Mucosa of descending colon (tissue), 3 donors: ENCODE measurements around the gene CFH. TPM values are rescaled to one million over a fixed set of nuclear protein-coding genes. Genes with fewer than 3 reads are reported as not detected.
"Not testable (repeated sequence)": the region's sequence is repeated elsewhere in the genome, so short reads cannot be mapped to it uniquely, and the experiment has no call there.

Source experiments
- ATAC-seq: fragments of 200-7000 bp; cut with Tn5 transposase; one replicate; pipeline ENCODE4 v1.9.1; 2020; ENCODE audit warnings: mild to moderate bottlenecking, moderate library complexity
- DNase-seq, 3 donors: peaks; one replicate each; pipeline ENCODE4 v3.0.0-alpha.2; 2020
- H3K36me3 ChIP-seq: fragments of 200-600 bp; one replicate; pipeline ENCODE4 v1.8.0; 2021; ENCODE audit warnings: low read depth, mild to moderate bottlenecking
- H3K4me1 ChIP-seq: fragments of 200-600 bp; one replicate; pipeline ENCODE4 v1.8.0; 2021; ENCODE audit warnings: low read depth, mild to moderate bottlenecking
- H3K4me3 ChIP-seq: fragments of 200-600 bp; one replicate; pipeline ENCODE4 v1.8.0; 2021; ENCODE audit warnings: mild to moderate bottlenecking
- H3K9me3 ChIP-seq: fragments of 200-600 bp; one replicate; pipeline ENCODE4 v1.8.0; 2021; ENCODE audit warnings: mild to moderate bottlenecking
- intact Hi-C, 2 donors: fragments of 100-400 bp; cut with DNase I in 1 of 2; cut with micrococcal nuclease in 1 of 2; formaldehyde crosslinking; loops; one replicate each; pipeline versions ENCODE4 v1.11.0 to v1.11.1; 2022; cut with DNase I, micrococcal nuclease
- total RNA-seq, 3 donors: library from RNA; stranded (reverse); fragmentation: NEBNext Ultra II Directional in 2 of 3; extraction: Animal tissue kit (Norgen Biotek cat#: 25700) in 2 of 3; gene quantifications; one replicate each; pipeline versions ENCODE4 v1.2.1 to v1.2.4, GENCODE V29; 2021 to 2023
- TF ChIP-seq, protein P1 (sequence below): fragments of 200-600 bp; IDR thresholded peaks from one replicate; pipeline ENCODE4 v1.8.0; 2022; ENCODE audit warnings: antibody characterized with exemption, mild to moderate bottlenecking
- donor health status: DM: no; HTN: no; CAD: no; lungs with moderate emphysema.
- donor health status: DM: no; HTN: no; CAD: no.
- donor health status: DM: no; HTN: yes; CAD: no.

CFH gene
- total RNA-seq, 3 donors from 2014 or later: 12.7 to 37.0 (median 24.5) TPM

DNA sequence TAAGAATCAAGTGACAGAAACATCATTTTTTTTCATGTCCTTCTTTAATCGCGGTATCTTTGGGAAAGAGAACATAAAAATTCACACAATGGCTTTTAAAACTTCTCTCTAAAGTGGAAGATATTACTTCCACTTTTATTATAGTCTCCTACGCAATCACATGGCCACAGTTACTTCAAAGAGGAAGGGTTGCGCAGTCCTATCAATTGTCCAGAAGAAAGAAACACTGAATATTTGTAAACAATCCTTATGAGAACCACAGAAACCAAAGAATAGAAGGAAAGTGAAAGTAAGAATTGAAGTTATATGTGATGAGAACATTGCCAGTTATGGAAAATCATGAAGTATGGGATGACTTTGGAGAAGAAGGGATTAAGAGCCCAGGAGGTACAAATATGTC is 32.6 kb downstream of the CFH start:
- no peaks in the 10 kb centered on the region for H3K9me3 ChIP-seq
- no peaks in the 10 kb centered on the region for H3K4me1 ChIP-seq
- H3K36me3 ChIP-seq: no peaks in the 10 kb centered on the region
- DNase-seq (no peak), ATAC-seq (no peak)
- no peak overlapping the region for H3K4me3 ChIP-seq
- intact Hi-C loops: no loop called here
- TF ChIP-seq, protein P1, sequence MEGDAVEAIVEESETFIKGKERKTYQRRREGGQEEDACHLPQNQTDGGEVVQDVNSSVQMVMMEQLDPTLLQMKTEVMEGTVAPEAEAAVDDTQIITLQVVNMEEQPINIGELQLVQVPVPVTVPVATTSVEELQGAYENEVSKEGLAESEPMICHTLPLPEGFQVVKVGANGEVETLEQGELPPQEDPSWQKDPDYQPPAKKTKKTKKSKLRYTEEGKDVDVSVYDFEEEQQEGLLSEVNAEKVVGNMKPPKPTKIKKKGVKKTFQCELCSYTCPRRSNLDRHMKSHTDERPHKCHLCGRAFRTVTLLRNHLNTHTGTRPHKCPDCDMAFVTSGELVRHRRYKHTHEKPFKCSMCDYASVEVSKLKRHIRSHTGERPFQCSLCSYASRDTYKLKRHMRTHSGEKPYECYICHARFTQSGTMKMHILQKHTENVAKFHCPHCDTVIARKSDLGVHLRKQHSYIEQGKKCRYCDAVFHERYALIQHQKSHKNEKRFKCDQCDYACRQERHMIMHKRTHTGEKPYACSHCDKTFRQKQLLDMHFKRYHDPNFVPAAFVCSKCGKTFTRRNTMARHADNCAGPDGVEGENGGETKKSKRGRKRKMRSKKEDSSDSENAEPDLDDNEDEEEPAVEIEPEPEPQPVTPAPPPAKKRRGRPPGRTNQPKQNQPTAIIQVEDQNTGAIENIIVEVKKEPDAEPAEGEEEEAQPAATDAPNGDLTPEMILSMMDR: no peak

DNA sequence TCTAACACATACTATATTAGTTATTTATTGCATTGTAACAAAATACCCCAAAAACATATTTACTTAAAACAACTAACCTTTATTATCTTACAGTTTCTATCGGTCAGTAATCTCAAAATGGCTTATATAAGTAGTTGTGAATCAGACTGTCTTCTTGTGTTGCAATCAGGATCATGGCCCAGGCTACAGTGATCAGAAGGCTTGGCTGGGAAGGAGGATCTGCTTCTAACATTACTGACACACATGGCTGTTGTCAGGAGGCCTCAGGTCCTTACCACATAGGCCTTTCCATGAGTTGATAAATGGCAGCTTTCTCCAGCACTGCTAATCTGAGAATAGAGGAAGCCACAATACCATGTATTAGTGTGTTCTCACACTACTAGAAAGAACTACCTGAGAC is 33.7 kb downstream of the CFH start:
- ATAC-seq (no peak), DNase-seq (no peak)
- Histone ChIP-seq H3K9me3 (no peaks in the 10 kb centered on the region), H3K4me3 (no peak overlapping the region), H3K36me3 (no peaks in the 10 kb centered on the region), H3K4me1 (no peaks in the 10 kb centered on the region)
- intact Hi-C loops: no loop called here
- TF ChIP-seq, protein P1: no peak

DNA sequence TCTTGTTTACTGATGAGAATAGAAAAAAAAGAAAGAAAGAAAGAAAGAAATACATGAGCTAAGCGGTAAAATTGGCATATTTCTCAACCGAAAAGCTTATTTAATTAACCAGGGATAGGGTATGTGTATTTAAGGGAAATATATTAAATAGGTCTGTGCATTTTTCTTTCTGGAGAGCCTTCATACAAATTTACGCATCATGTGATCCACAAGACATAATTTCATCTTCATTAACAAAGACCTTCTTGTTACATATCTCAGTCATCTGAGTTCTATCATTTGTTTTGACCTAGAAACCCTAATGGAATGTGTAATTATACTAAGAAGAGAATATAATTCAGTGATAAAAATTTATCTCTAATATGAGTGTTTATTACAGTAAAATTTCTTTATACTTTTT is 37.2 kb downstream of the CFH start:
- Histone ChIP-seq H3K4me1 (no peaks in the 10 kb centered on the region), H3K4me3 (no peak overlapping the region), H3K36me3 (no peaks in the 10 kb centered on the region), H3K9me3 (no peaks in the 10 kb centered on the region)
- ATAC-seq: no peak
- intact Hi-C loops: no loop called here
- TF ChIP-seq, protein P1: no peak
- no peak for DNase-seq

DNA sequence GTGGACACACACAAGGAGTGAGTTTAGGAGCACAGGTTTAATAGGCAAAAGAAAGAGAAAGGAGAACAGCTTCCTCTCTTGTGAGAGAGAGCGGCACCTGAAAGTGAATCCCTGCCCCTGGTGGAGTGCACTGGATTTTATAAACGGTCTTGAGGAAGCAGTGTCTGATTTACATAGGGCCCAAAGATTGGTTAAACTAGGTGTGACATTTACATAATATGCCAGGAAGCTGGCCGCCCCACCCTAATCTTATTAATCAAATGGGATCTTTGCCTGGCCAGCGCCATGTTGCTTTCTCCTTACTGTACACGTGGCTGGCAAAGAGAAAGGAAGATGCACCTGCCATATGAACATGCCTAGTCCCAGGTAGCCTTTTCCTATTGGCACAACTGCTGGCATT is 38.7 kb downstream of the CFH start:
- intact Hi-C loops: no loop called here
- Histone ChIP-seq H3K4me3 (no peak overlapping the region), H3K9me3 (no peaks in the 10 kb centered on the region), H3K36me3 (no peaks in the 10 kb centered on the region), H3K4me1 (no peaks in the 10 kb centered on the region)
- TF ChIP-seq, protein P1: no peak
- DNase-seq (no peak), ATAC-seq (no peak)

DNA sequence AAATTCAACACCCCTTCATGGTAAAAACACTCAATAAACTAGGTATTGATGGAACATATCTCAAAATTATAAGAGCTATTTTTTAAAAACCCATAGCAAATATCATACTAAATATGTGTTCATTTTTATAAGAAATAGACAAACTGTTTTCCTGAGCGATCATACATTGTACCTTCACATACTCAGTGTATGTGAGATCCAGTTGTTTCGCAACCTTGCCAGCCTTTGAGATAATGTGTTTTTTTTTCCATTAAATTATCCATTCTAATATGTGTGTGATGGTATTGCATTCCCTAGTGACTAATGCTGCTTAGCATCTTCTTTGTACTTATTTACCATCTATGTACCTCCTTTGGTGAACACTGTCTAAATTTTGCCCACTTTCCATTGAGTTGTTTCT is 47.1 kb downstream of the CFH start:
- Histone ChIP-seq H3K9me3 (no peaks in the 10 kb centered on the region), H3K4me3 (no peak overlapping the region), H3K4me1 (no peaks in the 10 kb centered on the region), H3K36me3 (no peaks in the 10 kb centered on the region)
- ATAC-seq: no peak
- intact Hi-C loops: no loop called here
- TF ChIP-seq, protein P1: no peak
- DNase-seq: no peak

DNA sequence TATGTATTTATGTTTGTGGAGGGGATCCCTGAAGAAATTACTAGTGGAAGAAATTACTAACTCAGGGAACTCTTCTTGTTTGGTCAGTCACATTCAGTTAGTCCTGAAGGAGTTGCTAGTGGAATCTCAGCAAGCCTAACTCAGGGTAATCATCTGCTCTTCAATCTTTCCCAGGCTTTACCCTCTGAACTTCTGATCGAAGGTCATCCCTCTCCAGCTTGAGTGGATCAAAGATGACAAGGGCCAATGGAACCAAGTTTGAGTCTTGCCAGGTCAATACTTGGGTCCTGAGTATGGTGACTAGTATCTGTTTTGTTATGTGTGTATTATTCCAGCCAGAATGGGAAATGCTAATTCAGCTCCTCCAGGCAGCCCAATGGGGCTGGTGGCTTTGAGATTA is 49.3 kb downstream of the CFH start:
- Histone ChIP-seq H3K4me1 (no peaks in the 10 kb centered on the region), H3K36me3 (no peaks in the 10 kb centered on the region), H3K4me3 (no peak overlapping the region), H3K9me3 (no peaks in the 10 kb centered on the region)
- TF ChIP-seq, protein P1: no peak
- intact Hi-C loops: no loop called here
- DNase-seq (no peak), ATAC-seq (no peak)

DNA sequence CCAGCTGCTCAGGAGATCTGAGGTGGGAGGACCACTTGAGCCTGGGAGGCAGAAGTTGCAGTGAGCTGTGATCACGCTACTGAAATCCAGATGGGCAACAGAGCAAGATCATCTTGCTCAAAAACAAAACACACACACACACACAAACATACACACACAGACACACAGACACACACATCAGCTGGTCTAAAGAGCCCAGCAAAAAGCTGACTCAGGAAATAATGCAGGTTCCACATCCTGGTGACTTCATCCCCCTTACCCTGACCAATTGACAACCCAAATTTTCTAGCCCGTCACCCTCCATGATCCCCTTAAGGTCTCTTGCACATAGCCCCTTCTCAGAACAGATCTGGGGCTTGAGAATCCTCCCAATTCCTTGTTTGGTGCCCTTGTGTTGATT is 58.0 kb downstream of the CFH start:
- H3K4me3 ChIP-seq, H3K4me1 ChIP-seq, DNase-seq, H3K36me3 ChIP-seq, ATAC-seq, intact Hi-C loops, H3K9me3 ChIP-seq: not testable (repeated sequence)
